Measurements from ENCODE around the gene NPR3. TPM values are rescaled to one million over a fixed set of nuclear protein-coding genes. Genes with fewer than 3 reads are reported as not detected.

Gene NPR3
- total and polyA plus RNA-seq, 2 of the 8 experiments (the other 6 are each of a cell fraction or from before 2014, with no cell fraction given): not detected

DNA sequence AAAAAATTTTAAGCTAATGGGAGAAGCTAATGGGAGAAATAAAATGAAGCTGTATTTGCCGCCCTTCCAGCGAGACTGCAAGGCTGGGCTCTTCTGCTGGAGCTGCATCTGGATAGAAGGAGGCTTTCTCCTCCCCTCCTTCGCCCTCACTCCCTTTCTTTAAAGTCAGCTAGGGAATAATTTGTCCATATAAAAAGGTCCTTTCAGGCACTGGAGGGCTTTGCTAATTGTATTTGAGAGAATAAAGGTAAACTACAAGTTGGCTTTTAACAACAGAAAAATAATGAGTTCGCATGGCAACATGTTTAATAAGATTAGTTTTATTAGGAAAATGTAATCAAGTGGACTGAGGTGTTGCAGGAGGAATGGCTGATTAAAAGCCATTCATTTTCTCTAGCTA is 41.3 kb downstream of the NPR3 start:
- H3K14ac ChIP-seq (ENCODE audit: insufficient read length): no peak overlapping the region
- H2AFZ ChIP-seq (ENCODE audit: low read length): no peak overlapping the region
- no peak overlapping the region for H2BK20ac ChIP-seq (ENCODE audit: low read length)
- H3K79me2 ChIP-seq (ENCODE audit: control insufficient read depth in 1 of 2, insufficient read depth in 2 of 2, low read length in 2 of 2): no peaks in the 10 kb centered on the region
- H3K27ac ChIP-seq (ENCODE audit: low read depth, low read length): no peak overlapping the region
- no peak overlapping the region for H2BK120ac ChIP-seq (replicated peaks; ENCODE audit: low read depth, low read length)
- FAIRE-seq (no peak), DNase-seq (ENCODE audit: low read depth in 1 of 2, low spot score in 2 of 2) (no peak)
- H3K4me3 ChIP-seq (ENCODE audit: extremely low read depth in 1 of 4, insufficient read depth in 2 of 4, low read depth in 3 of 4, low read length in 4 of 4): no peak overlapping the region
- H3K4ac ChIP-seq (replicated peaks; ENCODE audit: insufficient read length, low read depth, low read length): no peak overlapping the region
- no peaks in the 10 kb centered on the region for H3K79me1 ChIP-seq (ENCODE audit: low read depth, low read length)
- H2BK12ac ChIP-seq (ENCODE audit: low read depth, low read length): no peak overlapping the region
- H3K9me3 ChIP-seq (ENCODE audit: insufficient read depth in 2 of 2, low read depth in 1 of 2, low read length in 1 of 2): no peaks in the 10 kb centered on the region; a peak in 1 of 4 replicates
- no peak overlapping the region for H3K18ac ChIP-seq (ENCODE audit: extremely low read depth, low read length)
- TF ChIP-seq SP1 (IDR thresholded peaks at IDR 0.05; ENCODE audit: low read depth, low read length) (no peak), HDAC2 (IDR thresholded peaks at IDR 0.05; ENCODE audit: borderline replicate concordance in 1 of 2, low read depth in 2 of 2, low read length in 2 of 2) (no peak), RAD21 (IDR thresholded peaks at IDR 0.05 in 1 of 2, conservative IDR thresholded peaks at IDR 0.05 in 1 of 2; ENCODE audit: low read depth in 2 of 2, low read length in 2 of 2) (no peak), CHD1 (IDR thresholded peaks at IDR 0.05; ENCODE audit: low read depth, low read length) (no peak), POU5F1 (IDR thresholded peaks at IDR 0.05; ENCODE audit: low read depth, low read length) (no peak), EZH2 (IDR thresholded peaks at IDR 0.05; ENCODE audit: low read depth, low read length, severe bottlenecking) (no peak)
- no peaks in the 10 kb centered on the region for H3K27me3 ChIP-seq (replicated peaks in 1 of 4; ENCODE audit: control insufficient read depth in 3 of 4, extremely low read depth in 1 of 4, insufficient read depth in 3 of 4, low read length in 3 of 4)
- CTCF ChIA-PET (ENCODE audit: partially characterized antibody): interaction anchor here (0.6 to 1.5 kb wide), 4 partner anchors 9 to 1771 kb away, joined by 3 to 5 read pairs (median 3); no protein-coding TSS in a partner anchor
- H2BK5ac ChIP-seq (ENCODE audit: low read depth, low read length): no peak overlapping the region
- no peak overlapping the region for H2BK15ac ChIP-seq (ENCODE audit: low read length)
- POLR2A ChIA-PET (ENCODE audit: partially characterized antibody): no interaction called here
- no peak overlapping the region for H3K9ac ChIP-seq (replicated peaks in 1 of 4; ENCODE audit: extremely low read depth in 1 of 4, low read depth in 3 of 4, low read length in 3 of 4)
- H3K4me2 ChIP-seq (ENCODE audit: insufficient read depth in 1 of 2, low read depth in 2 of 2, low read length in 2 of 2): no peak overlapping the region
- no peaks in the 10 kb centered on the region for H3K36me3 ChIP-seq (ENCODE audit: control insufficient read depth in 2 of 4, insufficient read depth in 4 of 4, low read length in 3 of 4)
- H3K23me2 ChIP-seq (ENCODE audit: low read depth, low read length): no peaks in the 10 kb centered on the region; the same call in 1 of the 2 replicates
- no peak overlapping the region for H3K23ac ChIP-seq (ENCODE audit: insufficient read length)
- H4K91ac ChIP-seq (replicated peaks; ENCODE audit: insufficient read length, low read length): no peak overlapping the region
- H3K4me1 ChIP-seq (replicated peaks in 1 of 4; ENCODE audit: control insufficient read depth in 3 of 4, insufficient read depth in 4 of 4, low read length in 3 of 4): peaks cover 0 to 3% (median 0%) of the 10 kb centered on the region in 4 experiments; a peak in 1 of 7 replicates
- no peak overlapping the region for H2AK5ac ChIP-seq (ENCODE audit: low read depth, low read length)
- H4K5ac ChIP-seq (ENCODE audit: insufficient read length, low read depth, low read length): no peak overlapping the region
- no peaks in the 10 kb centered on the region for H4K20me1 ChIP-seq (replicated peaks in 1 of 2; ENCODE audit: control insufficient read depth in 1 of 2, insufficient read depth in 2 of 2, low read length in 2 of 2)
- WGBS, 2 experiments (ENCODE audit: extremely low coverage in 1 of 2, insufficient coverage in 1 of 2, insufficient read length in 1 of 2, insufficient replicate concordance in 2 of 2, low coverage in 1 of 2, low lambda C conversion rate in 2 of 2, missing lambda C conversion rate in 1 of 2): 92% methylated on average over 4 of the region's 4 CpGs; no CpG with 5 or more reads in 1 of the 2 experiments
- H3K56ac ChIP-seq (replicated peaks; ENCODE audit: insufficient read length, low read depth, low read length): no peak overlapping the region
- no peak overlapping the region for H4K8ac ChIP-seq (ENCODE audit: extremely low read depth, insufficient read depth, low read length)

Measured in H1 (cell line).